ENCODE results near the gene EI24.
"Not testable (repeated sequence)": the region's sequence is repeated elsewhere in the genome, so short reads cannot be mapped to it uniquely, and the experiment has no call there.

Gene EI24

GRCh38 chr11:125568970-125569914 lies at the start of gene EI24:
EI24 (plus strand) TSS chr11:125569477; CDS start chr11:125572528, 3,051 bp downstream.
- peak; percentile 86 for DNase-seq (ENCODE audit: low spot score)

DNA sequence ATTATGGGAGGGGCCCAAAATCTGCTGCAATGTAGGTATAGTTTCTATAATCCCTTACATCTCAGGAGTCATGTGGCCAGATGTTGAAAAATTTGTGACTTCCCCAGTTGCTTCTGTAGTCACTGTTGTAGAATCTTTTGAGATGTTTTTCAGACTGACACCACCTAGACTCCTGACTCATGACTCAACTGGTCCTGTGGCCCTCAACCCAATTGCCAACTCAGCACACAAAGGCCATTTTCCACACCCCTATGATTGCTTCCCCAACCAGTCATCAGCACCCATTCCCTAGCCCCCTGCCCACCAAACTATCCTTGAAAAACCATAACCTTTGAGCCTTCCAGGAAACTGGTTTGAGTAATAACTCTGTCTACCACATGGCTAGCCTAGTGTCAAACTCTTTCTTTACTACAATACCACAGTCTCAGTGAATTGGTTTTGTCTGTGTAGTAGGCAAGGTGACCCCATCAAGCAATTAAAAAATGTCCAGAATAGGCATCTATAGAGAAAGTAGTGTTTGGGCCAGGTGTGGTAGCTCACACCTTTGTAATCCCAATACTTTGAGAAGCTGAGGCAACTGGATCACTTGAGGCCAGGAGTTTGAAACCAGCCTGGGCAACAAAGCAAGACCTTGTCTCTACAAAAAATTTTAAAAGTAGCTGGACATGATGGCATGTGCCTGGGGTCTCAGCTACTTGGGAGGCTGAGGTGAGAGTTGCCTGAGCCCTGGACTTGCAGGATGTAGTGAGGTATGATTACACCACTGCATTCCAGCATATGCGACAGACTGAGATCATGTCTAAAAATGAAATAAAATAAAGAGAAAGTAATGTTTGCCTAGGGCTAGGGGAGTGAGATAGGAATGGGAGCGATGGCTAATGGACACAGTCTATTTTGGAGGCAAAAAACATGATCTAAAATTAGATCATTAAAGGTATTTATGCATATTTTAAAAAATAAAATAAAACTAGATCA lies 49.1 kb upstream of the EI24 start:
- DNase-seq (ENCODE audit: low spot score): no peak

DNA sequence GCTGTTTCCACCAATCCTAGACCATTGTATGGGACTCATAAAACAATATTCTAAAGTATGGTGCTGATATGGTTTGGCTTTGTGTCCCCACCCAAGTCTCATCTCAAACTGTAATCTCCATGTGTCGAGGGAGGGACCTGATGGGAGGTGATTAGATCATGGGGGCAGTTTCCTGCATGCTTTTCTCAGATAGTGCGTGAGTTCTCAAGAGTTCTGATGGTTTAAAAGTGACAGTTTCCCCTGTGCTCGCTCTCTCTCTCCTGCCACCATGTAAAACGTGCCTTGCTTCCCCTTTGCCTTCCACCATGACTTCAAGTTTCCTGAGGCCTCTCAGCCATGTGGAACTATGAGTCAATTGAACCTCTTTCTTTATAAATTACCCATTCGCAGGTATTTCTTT lies 44.0 kb upstream of the EI24 start:
- DNase-seq (ENCODE audit: low spot score): no peak

- no peak for DNase-seq (ENCODE audit: low spot score)
Measured at GRCh38 chr11:125532668-125533067, 36.6 kb upstream of the EI24 start.

GRCh38 chr11:125535585-125535984 lies 33.7 kb upstream of the EI24 start:
- no peak for DNase-seq (ENCODE audit: low spot score)

DNA sequence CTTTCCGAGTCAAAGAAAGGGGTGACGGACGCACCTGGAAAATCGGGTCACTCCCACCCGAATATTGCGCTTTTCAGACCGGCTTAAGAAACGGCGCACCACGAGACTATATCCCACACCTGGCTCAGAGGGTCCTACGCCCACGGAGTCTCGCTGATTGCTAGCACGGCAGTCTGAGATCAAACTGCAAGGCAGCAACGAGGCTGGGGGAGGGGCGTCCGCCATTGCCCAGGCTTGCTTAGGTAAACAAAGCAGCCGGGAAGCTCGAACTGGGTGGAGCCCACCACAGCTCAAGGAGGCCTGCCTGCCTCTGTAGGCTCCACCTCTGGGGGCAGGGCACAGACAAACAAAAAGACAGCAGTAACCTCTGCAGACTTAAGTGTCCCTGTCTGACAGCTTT lies 32.4 kb upstream of the EI24 start:
- not testable (repeated sequence) for DNase-seq (ENCODE audit: low spot score)

DNA sequence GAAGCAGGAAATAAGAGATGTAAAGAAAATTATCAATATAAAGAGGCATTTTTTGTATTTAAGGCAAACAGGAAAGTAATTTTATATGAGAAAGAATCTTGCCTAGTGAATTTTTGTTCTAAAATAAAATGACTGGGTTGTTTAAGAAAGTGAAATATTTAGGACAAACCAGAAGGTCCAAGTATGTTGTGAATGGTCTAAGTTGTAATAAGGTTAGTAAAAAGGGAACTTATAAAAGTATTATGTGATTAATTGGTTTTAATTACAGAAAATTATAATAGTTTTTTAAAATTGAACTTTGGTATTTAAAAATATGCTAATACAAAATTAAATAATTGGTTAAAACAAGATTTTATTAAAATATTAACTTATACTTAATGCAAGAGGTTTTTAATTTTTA lies 26.6 kb upstream of the EI24 start:
- DNase-seq (ENCODE audit: low spot score): no peak

DNA sequence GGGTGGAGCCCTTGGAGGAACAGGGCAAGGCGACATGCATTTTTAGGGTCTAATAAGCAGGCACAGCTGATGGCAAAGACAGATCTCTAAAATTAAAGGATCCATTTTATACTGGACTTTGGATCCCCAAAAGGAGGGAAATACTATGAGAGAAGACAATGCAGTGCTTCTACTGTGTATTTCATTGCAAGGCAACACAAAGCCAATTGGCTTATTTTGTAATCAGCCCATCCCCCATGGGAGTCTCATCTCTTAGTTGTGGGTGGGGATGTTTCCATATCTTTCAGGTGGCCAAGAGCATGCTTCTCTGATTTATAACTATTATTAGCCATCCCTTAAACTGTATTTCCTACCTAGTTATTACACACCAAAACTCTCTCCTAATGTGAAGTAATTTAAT lies 18.5 kb upstream of the EI24 start:
- DNase-seq (ENCODE audit: low spot score): no peak

GRCh38 chr11:125551835-125552342 lies 17.4 kb upstream of the EI24 start:
- DNase-seq (ENCODE audit: low spot score): no peak

GRCh38 chr11:125552927-125553326 lies 16.4 kb upstream of the EI24 start:
- DNase-seq (ENCODE audit: low spot score): no peak

- no peak for DNase-seq (ENCODE audit: low spot score)
Measured at GRCh38 chr11:125553357-125553756, 15.9 kb upstream of the EI24 start.

- no peak for DNase-seq (ENCODE audit: low spot score)
Measured at GRCh38 chr11:125554038-125554437, 15.2 kb upstream of the EI24 start.

DNA sequence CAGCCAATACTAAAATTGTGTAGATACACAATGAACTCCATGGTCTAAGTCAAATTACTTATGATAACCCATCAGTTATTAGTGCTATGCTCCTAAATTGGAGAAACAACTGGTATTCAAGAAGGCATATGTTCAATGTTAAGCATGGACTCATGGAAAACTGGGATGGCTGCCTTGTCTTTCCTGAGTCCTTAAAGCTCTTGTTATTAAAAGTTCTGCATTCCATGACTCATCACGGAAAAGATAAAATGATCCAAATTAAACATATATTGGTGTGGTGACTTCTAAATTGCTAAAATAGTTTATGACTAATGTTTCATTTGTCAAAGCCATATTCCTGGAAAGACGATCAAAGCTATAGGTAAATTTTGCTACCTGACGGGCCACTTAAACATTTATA lies 9.4 kb upstream of the EI24 start:
- DNase-seq (ENCODE audit: low spot score): no peak

- DNase-seq (ENCODE audit: low spot score): no peak
Measured at GRCh38 chr11:125561924-125562323, 7.4 kb upstream of the EI24 start.

- DNase-seq (ENCODE audit: low spot score): no peak
Measured at GRCh38 chr11:125562430-125562829, 6.8 kb upstream of the EI24 start.

- no peak for DNase-seq (ENCODE audit: low spot score)
Measured at GRCh38 chr11:125564357-125564756, 4.9 kb upstream of the EI24 start.

DNA sequence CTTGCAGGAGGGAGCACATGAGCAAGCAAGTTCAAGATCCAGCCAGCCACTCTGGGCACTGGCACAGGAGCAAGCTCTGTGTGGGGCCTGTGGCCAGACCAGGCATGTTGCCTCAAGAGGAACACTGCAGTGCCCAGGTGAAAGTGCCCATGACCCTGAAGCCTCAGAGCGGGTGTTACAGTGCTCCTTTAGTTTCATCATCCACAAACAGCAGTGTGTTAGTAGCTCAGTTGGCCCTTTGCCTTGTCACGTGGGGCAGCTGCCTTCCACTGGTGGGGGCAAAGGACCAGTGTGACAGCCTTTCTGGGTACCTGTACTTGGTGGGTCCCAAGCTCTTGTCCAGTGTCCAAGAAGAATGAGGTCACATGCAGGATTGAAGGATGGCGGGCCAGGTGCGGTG lies 3.0 kb upstream of the EI24 start:
- no peak for DNase-seq (ENCODE audit: low spot score)

DNA sequence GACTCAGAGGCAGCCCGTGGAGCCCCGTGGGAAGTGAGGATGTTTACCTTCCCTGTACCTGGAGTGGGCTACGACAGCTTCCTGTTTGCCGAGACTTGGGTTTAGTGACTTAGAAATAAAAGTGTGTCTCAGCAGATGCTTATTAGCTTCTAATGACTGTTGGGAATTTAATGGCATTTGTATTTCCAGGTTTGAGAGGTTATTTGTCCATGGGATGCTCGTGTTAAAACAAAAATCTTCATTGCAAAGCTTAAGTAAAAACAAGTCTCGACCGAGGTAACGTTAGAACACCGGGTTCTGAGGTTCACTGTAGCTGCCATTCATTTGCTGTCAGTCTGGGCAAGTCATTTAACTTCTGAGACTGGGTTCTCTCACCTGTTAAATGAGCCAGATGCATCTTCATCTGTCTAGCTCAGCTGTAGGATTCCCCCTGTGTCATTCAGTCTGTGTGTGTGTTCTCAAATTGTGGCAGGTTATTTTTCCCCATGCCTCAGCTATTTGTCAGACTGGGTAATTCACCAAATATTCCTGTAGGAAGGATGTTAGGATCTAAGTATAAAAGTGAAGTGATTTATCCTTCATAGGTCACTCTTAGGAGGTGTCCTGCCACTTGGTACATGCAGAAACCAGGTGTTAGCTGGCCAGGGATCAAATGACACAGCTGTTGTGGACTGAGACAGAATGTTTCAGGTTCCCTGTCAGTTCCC lies 791 bp downstream of the EI24 start:
- DNase-seq (ENCODE audit: low spot score): peak; percentile 11

GRCh38 chr11:125570952-125571351 lies 1.7 kb downstream of the EI24 start:
- no peak for DNase-seq (ENCODE audit: low spot score)

DNA sequence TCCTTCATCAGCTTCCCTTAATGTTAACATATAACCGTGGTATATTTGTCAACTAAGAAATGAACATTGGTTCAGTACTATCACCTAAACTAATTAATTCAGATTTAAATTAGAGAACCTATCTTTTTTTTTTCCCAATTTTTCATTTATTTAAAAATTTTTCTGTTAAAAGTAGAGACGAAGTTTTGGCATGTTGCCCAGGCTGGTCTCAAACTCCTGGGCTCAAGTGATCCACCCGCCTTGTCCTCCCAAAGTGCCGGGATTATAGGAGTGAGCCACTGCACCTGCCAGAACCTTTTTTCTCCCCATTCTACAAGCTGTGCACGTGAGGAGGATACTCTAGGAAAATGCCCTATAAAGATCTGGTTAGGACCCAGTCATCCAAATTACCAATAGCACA lies 3.6 kb downstream of the EI24 start:
- no peak for DNase-seq (ENCODE audit: low spot score)

GRCh38 chr11:125577181-125577580 lies 7.9 kb downstream of the EI24 start:
- not testable (repeated sequence) for DNase-seq (ENCODE audit: low spot score)

DNA sequence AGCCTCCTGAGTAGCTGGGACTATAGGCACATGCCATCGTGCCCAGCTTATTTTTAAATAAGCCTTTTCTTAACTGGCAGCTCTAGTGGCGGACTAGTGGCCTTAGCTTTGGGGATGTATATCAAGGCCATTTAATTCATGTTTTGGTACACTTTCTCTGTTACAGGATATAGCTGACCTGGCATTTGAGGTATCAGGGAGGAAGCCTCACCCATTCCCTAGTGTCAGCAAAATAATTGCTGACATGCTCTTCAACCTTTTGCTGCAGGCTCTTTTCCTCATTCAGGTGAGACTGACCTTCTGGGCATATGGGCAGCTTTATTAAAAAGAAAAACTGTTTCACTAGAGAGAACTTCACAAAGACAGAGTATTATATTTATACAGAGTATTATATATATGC lies 9.5 kb downstream of the EI24 start:
- no peak for DNase-seq (ENCODE audit: low spot score)
